HG03175 (cell line): ENCODE results near the gene SHISA7.

Experiments
- ATAC-seq: cut with Tn5 transposase; IDR thresholded peaks from one replicate; pipeline ENCODE4 v1.9.1; 2021; ENCODE audit warnings: mild to moderate bottlenecking, moderate library complexity; ENCODE audit not compliant: unreplicated experiment

SHISA7 gene

DNA sequence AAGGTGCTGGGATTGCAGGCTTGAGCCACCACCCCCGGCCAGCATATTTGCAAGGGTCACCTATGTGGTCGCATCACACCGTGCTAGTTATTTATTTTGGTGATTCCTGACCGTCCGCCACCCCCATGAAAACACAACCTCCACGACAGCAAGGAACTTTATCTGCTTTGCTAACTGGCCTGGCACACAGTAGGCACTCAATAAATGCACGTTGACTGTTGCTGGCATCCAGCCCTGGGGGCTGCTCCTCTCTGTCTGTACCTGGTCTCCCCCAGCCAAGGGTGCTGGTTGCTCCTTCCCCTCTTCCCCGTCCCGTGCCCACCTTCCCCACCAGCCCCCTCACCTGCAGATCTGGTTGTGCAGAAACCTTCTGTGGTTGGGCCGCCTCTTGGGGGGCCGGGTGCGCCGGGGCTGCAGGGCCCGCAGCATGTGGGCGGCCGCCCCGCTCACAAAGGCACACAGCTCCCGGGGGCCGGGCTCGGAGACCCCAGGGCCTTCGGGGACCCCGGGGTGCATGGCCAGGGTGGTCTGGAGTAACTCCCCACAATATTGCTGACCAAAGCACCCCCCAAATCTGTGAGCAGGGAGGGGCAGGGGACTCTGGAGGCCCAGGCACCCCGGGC is 21.1 kb upstream of the SHISA7 start:
- ATAC-seq, result no peak

DNA sequence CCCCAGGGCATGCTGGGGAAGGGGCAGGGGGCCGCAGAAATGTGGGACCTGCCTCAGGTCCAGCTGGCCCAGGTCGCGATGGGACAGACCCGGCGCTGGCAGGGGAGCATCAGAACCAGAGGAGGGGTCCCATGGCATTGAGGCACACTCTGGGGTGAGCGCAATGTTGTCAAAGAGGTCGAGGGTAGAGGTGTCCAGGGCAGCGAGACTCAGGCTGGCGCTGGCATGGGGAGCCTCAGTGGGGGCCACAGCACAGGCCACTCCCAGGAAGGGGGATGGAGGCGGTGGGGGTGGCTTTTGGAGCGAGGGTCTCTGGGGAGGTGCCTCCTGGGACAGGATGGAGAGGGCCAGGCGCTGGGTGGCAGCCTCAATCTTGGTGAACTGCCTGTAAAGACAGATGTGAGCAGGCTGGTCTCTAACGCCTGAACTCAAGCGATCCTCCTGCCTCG is 20.5 kb upstream of the SHISA7 start:
- no peak for ATAC-seq

DNA sequence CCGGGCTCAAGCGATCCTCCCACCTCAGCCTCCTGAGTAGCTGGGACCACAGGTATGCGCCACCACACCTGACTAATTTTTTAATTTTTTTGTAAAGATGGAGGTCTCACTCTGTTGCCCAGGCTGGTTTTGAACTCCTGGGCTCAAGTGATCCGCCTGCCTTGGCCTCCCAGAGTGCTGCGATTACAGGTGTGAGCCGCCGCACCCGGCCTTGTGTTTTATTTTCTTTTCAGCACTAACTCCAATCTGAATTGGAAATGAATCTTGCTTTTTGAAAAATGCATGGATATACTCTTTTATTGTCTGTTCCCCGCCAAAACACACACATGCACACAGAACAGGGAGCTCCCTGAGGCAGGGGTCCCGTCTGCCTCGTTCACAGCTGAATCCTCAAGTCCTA is 19.6 kb upstream of the SHISA7 start:
- ATAC-seq, result no peak

DNA sequence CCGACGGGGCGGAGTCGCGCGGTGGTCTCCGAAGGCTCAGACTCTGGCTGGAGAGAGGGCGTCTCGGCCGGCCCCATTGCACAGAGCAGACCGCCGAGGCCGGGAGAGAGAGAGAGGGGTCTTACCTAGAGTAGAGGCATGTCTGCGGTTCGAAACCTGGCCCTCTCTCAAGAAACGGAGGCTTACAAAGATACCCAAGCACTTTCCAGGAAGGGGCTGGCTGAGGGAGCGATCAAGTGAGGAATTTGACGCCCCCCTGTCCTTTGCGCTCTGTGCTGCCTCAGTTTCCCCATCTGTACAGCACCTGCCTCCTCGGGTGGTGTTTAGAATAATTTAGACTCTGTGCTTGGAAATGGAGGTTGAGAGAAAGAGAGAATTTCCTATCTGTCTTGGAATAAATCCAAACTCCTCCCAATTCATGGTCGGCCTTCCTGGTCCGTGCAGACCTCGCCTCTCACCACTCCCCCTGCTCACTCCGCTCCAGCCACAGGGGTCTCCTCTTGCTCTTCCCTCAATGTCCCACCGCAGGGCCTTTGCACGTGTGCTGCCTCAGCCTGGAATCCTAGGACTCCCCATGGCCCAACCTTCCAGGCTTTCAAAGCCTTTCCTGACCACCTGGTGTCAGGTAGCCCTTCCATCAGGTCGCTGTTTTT is 19.0 kb upstream of the SHISA7 start:
- ATAC-seq, result no peak

DNA sequence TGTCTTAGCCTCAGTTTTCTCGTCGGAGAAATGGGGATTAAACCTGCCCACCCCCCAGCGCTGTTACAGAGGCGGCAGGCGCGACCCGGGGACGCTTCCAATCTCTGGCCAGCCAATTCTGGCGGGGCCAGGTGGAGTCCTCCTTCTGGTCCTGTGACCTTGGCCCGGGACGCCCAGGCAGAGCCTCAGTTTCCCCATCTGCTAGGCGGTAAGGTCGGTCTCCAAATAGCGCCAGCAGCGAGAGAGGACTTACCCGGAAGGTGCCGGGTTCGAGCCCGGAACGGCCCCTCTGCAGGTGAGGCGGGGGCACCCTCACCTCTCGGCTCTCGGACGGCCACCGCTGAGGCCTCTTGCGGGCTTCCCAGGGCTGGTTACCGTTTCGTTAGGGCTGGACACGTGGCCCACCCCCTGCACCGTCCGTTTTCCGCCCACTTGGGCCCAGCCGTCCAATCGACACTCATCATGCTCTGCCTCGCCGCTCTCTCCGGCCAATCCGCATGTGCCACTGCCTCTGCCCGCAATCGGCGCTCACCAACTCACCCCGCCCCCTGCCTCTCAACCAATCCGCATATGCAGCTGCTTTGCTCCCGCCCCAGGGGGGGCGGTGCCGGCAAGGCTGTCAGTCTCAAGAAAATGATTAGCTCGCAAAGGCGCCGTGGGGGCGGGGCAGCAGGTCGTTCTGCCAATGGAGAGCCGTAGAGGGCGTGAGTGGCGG is 18.3 kb upstream of the SHISA7 start, which contains the start of gene ISOC2:
TSS of gene ISOC2 (minus strand) at position 384 of the 715 bp plus-strand sequence. CDS start 5,156 bp downstream, outside the sequence.
- peak; percentile 96 for ATAC-seq

DNA sequence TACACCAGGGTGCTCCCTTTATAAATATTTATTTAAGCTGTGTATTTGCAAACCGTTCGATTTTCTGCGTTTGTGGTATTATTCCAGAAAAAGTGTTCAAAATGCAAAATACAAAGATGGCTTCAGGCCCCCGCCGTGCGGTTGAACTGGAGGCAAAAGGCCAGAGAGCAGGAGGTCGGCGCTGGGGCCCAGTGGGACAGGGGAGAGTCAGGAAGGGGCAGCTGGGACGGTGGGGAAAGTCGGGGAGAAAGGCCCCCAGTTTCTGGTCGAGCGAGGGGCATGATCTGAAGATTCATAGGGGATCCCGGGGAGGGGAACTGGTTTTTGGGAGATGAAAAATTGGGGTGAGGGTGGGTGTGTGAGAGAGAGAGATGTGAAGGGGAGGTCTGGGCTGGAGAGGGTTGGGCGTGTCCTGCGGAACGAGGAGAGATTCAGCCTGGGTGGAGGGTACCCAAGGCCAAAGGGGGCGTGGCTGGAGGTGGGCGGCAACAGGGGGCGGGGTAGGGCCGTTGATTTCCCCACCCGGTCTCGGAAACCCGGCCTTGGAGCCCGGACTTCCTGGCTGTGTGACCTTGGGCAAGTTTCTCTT is 17.7 kb upstream of the SHISA7 start:
- no peak for ATAC-seq

DNA sequence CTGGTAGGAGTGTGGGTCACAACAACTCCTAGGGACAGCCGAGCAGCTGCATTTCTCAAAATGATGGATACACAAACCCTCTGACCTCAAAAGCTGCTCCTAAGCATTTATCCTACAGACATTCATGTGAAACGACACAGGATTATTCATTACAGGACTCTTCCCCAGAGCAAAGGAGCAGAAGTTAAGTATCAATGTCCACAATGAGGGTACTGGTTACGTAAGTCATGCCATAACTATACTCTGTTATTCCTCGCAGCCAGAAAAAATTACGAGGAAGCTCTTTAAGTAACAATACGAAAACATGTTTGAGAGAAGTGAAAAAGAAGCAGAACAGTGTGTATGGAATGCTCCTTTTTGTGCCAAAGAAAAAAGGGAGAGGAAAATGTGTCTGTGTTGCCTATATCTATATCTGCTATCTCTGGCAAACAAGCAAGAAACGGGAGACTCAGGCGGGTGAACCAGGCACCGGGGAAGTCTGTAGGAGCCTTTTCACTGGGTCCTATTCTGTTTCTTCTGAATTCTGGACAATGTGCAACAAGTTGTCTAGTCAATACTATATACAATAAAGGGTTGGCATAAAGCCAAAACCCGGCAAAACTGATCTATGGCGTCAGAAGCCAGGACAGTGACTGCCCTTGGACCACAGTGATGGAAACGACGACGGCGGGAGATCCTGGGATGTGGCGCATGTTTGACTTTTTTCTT is 17.0 kb upstream of the SHISA7 start:
- ATAC-seq, result no peak

DNA sequence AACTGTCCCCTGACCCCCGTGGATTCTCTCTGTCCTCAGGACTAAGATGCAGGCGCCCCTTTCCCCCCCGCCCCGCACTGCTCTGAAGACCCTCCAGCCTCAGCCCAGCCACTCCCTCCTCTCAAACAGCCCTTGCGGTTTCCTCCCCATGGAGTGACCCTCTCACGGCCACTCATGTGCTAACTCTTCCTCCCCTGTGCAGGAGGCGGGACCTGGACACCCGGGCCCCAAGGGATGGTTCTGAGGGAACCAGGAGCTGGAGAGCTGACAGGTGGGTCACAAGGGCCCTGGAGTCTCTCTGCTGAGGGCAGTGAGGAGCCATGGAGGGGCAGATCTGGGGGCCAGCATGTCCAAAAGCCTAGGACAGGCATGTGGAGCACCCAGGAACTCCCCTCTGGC is 16.4 kb upstream of the SHISA7 start:
- ATAC-seq, result no peak

DNA sequence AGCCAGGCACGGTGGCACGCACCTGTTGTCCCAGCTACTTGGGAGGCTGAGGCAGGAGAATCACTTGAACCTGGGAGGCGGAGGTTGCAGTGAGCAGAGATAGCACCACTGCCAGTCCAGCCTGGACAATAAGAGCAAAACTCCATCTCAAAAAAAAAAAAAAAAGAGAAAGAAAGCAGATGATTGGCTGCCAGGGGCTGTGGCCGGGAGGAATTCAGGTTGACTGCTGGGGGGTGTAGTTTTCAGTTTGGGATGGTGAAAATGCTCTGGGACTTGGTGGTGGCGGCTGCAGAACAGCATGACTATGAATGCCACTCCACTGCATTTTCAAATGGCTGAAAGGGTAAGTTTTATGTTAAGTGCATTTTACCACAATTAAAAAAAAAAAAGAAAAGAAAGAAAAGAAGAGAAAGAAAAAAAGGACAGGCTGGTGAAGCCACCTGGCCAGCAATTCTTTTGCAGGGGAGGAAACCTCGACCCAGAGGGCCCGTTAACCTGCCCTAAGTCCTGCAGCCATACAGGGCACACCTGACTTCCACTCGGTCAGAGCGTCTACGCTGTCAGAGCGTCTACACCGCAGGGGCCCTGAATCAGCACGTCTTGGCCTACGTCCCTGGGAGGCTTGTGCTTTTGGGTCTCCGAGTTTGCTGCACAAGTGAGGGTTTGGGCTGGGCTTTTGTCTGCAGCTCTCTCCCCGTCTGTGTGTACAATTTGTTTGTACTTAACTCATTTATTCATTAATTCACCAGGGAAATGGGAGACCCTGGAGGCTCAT is 14.8 kb upstream of the SHISA7 start:
- ATAC-seq, result no peak

DNA sequence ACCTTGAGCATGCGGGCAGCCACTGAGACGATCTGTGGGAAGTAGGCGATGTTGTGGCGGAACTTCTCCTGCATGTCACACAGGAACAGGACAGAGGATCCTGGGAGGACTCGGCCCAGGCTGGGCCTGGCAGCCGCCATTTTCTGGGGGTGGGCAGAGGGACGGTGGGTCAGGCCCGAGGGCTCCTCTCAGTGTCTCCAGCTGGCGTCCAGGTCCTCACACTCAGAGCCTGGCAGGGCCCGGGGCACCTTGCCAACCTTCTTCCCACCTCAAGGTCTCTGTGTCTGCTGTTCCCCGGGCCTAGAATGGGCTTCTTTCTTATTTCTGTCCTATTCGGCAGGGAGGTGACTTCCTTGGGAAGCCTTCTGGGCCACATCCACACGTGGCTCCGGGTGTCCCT is 13.2 kb upstream of the SHISA7 start:
- ATAC-seq, result no peak

DNA sequence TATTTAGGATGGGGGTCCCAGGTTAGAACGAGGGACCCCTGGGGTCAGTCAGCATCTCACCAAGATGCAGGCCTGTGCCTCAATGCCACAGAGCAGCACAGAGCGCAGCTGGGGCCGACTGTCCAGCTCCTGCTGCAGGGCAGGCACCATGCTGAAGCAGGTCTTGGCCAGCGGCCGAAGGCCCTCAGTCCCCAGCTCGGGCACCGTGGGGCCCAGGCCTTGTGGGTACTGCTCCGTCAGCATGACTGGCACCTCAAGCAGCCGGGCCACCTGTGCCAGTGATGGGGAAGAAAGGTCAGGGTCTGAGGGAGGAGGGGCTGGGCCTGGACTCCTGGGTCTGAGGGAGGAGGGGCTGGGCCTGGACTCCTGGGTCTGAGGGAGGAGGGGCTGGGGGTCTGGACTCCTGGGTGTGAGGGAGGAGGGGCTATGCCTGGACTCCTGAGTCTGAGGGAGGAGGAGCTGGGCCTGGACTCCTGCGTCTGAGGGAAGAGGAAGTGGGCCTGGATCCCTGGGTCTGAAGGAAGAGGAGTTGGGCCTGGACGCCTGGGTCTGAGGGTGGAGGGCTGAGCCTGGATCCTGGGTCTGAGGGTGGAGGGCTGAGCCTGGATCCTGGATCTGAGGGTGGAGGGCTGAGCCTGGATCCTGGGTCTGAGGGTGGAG is 12.6 kb upstream of the SHISA7 start:
- ATAC-seq, result no peak

DNA sequence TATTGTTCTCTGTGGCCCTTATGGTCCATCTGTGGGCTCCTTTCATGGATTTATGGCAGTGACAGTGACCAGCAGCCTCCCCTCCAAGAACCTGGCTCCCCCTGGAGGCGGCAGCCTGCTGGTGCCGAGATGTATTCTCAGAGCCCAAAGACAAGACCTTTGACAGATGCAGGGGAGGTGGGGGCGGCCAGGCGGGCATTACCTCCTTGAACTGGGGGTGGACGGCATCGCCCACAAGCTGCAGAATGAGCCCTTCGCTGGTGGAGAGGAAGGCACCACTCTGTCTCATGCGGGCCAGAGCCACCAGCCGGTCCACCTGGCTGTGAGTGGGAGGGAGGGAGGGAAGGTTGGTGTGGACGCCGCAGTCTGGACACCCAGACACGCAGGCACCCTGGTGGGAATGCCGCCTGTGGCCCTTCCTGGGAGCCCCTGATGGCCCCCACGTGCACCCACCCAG is 11.7 kb upstream of the SHISA7 start:
- ATAC-seq, result no peak

DNA sequence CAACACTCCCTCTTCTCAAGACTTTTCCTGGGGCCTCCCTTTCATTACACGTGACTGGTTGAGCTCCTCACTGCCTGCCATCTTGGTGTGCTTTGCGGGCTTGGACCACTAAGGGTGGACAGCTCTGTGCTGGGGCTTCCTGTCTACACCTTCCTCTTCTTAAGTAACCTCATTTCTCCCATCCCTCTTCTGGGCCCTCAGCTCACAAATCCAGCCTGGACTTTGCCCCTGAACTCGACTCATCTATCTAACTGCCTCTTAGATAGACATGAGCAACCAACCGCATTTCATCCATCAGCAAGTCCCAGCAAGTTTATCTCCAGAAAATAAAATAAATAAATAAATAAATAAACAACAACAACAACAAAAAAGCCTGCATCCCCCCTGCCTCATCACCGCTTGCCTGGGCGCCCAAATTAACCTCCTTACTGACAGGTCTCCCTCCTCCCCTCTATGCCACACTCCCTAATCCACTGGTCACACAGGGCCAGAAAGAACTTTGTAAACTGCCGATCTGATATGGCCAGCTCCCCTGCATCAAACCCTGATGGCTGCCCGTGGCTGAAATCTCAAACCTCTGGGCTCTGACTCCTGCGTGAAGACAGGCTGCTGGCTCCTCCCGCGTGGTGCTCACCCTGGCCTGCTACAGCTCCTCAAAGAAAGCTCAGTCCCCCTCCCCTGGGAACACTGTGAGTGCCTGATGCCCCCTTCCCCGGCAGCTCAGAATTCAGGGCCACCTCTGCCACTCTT is 10.6 kb upstream of the SHISA7 start:
- ATAC-seq, result no peak

DNA sequence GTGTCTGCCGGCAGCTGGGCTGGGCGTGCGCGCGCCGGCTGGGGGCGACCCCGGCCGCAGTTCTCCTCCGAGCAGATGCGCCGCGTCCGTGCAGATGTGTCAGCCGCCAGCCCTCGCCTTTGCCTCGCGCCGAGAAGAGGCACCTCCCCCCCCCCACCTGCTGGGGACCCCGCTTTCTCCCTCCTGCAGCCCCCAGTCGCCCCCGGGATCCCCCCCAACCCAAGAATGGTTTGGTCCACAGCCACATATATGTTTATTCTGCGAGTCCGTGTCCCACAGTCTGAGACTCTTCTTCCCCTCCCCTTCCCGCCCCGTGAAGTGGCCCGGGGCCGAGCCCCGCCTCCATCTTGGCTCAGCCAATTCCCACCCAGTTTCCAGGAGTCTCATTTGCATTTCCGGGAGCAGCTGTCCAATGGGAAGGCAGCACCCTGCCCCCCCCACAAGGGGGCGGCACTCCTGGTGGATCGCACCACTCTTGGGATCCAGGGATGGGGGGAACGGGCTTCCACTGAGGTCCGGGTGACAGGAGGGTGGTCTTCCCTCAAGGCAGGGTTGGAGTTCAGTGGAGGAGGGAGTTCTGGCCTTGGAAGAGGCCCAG is 9.7 kb upstream of the SHISA7 start:
- no peak for ATAC-seq

DNA sequence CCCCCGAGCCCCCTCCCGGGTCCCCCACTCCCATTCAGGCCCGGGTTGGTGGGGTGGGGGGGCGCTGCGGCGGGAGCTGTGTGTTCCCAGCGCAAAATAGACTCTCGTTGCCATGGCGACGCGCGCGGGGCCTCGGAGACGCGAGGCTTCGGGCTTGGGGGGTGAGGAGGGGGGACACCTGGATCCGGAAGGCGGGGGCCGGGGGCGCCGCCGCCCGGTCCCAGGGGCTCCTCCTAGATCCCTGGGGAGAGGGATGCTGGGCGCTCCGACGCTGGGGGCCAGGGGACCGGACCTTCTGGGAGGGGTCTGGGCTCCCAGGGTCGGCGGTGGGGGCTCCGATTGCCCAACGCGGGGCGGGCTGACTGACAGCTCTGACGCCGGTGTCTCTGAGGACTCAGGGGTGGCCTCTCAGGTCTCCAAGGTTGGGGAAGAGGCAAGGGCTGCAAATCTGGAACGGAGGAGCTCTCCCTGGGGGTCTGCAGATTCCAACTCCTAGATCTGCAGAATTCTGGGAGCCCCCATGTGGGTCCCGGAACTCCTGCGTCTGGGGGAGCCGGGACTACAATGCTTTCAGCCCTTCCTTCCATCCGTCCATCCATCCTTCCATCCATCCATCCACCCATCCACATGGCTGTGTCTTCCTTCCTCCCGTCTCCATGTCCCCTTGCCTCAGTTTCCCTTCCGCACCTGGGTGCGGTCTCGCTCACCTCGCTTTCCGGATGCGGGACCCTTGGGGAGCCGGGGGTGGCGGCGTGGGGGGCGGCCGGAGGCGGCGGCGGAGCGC is 9.1 kb upstream of the SHISA7 start:
- no peak for ATAC-seq

DNA sequence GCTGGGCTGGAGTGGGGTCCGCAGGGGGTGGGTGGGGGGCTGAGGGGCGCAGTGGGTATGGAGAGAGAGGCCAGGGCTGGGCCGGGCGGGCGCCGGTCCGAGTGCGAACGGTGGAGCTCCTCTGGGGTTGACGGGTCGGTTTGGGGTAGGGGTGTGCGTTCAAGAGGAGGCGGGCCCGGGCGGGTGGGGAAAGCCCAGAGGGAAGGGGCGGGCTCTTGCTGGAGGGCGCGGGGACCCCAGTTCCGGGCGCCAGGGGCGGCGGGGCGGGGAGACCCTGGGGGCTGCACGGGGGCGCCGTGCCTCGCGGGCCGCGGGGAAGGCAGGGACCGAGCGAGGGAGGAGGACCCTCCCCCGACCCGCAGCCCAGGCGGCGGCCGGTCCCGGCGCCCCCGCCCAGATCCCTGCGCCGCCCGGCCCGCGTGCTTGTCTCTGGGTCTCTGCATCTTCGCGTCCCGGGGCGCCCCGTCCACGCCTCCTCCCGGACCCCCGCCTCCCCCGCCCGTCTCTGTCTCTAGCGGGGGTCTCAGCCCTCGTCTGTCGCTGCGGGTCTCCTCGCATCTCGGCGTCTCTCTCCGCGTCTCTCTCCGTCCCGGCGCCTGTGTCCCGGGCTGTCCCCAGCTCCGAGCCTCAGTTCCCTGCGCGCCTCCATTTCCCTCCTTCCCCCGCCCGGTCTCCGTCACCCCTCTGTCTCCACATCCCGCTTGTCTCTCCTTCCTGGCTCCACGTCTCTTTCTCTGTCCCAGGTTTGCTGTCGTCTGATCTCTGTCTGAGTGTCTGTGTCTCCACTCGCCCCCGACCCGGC is 8.3 kb upstream of the SHISA7 start:
- ATAC-seq, result no peak

DNA sequence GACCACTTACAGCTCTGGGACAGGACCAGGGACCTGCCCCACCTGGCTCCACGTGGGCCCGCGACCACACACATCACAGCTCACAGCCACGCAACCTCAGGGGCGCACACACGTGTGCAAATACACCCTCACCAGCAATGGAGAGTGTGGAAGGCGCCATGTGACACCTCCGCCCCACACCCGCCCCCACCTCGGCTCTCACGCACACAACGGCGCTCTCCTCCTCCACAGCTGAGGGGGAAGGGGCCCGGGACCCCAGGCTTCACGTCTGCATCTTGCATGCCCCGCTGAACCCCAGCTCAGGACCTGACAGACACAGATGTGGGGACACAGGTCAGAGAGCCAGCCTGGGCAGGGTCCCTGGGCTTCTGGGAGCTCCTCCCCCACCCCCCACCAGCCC is 6.4 kb upstream of the SHISA7 start:
- no peak for ATAC-seq
